Inferior parietal cortex (tissue), 1 donor: ENCODE measurements around the gene ZAR1L.

Experiments used
- DNase-seq: peaks from one replicate; pipeline ENCODE4 v3.0.0-alpha.2; 2016; ENCODE audit errors: extremely low spot score

Gene ZAR1L

DNA sequence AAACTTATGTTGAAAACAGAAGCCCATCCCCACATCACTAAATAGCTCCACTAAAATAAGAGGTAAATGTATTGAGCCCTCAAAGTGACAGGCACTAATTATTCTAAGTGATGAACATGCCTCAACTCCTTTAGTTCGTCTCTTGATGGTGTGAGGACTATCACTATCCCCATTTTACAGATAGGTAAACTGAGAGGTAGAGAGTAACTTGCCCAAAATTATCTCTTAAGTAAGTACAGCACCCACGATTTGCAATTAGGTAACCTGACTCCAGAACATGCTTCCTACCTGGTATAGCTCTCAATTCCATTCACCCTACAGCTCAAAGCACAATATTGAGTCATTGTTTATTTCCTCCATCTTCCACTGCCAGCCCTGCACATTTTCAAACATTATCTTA is 12.7 kb downstream of the ZAR1L start:
- no peak for DNase-seq

DNA sequence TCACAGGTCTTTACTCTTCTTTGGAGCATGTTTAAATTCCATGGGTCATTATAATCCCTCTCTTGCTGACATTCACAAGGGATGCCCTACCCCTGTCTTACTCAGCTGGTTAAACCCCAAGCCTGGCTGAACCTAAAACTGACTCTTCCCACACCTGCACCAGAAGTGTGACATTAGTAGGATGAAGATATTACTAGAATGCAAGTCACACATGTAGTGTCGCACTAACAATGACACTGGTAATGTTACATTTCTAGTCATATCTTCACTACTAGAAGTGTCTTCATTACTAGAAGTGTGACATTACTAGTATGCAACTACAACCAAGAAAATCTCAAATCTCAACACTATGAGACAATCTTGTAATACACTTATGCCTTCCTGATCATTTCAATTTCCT is 14.2 kb downstream of the ZAR1L start:
- DNase-seq, result no peak

DNA sequence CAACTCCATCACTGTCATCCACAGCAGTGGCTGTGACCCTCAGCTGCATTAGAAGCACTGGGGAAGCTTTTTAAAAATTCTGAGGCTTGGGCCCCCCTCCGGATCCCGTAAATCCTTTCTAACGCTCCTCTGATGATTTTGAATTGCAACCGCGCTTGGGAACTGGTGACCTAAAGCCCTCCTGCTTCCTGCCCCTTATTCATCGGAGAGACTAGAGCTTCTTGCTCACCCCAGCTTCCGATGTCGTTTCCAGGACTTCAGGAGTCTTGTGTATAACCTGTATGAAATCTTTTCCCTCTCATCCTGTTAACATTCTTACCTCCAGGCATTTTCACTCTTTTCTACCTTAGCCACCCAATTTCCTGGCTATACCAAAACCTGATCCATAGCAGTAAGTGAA is 14.8 kb downstream of the ZAR1L start:
- DNase-seq, result no peak

DNA sequence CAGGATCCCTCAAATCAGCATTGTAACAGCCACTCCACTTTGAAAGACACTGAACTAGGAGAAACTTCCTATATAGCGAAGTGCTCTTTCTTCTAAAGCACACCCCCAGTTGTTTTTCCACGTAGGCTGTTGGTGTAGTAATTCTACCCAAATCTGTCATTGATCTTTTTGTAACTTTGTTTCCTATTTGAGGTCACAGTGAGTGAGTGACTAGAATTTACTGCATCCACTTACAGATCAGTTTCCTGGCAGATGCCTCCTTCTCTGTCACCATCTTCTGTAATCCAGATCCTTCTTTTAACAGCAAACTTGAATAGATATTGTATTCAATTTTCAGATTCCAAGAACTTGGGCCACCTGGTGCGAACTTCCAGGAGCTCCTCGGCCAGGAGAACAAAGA is 15.3 kb downstream of the ZAR1L start:
- no peak for DNase-seq

DNA sequence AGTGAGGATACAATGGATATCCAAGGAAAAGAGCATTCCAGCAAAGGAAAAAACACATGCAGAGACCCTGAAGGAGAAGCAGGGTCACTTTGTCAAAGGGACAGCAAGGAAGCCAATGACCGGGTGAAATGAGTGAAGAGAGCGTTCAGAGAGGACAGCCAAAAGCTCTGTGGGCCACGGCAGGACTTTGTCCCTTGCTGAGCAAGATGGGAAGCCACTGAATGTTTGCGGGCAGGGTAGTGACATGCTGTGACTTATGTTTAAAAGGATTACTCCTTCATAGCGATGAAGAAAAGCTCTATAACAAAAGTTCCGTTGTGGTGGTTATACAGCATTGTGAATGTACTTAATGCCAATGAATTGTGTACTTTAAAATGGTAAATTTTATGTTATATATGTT is 16.5 kb downstream of the ZAR1L start:
- no peak for DNase-seq

DNA sequence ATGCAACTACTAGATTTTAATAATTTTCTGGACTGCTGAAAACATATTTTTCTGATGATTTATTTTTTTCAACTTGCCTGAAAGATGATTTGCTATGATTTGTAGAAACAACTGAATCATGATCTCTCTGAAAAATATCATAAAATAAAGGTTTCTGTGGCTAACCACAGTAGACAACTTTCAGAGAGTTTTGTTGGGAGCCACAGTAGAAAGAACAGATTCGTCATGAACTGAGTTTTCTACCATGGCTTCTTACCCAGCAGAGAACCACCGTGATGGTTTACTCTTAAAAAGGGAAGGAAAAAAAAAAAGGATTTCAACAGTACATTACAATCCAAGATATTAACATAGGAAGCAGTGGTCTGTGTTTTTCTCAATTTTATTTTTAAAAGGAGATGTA is 18.0 kb downstream of the ZAR1L start:
- DNase-seq, result no peak

DNA sequence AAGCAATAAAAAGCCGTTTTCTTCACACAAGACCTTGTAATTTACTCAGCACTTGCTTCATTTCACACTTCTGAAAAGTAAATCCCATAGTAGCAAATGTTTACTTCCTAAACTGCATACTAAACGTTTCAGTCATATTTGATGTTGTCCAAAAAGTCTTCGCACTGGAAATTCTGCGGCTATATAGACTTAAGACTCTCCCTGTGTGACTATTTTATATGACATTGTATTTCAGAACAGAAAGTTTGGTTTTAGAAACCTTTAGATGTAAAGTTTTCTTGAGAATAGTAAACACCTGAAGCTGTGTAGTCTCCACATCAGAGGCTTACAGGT is 29.6 kb downstream of the ZAR1L start:
- DNase-seq, result no peak

DNA sequence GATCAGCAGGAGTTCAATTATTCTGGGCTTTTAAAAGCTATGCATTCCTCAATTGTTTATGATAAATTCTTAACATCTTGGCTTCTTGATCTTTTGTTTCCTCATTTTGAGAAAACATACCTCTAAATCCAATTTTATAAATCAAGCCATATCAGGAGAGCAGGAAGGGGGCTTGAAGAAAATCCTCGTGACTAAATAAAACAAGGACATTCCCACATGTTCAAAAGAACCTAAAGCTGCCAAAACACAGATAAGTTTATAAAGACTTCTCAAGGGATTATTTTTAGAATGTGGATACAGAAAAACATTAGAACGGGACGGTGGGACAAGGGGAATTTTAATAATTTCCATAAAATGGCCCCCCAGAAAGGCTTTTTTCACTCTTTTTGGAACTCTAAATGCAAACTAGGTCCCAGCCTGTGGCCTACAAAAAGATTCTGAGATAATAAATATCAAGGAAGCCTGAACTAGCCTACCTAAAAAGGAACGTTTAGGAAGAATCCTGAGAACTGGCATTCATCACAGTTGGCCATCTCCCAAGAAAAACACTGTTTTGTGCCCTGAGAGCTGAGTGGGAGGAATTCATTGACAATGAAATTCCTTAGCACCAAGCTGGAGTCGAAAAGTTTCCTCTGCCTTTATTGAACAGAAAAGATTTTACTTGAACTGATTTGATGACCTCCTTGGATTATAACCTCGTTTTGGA is 30.1 kb downstream of the ZAR1L start:
- peak; percentile 73 for DNase-seq

DNA sequence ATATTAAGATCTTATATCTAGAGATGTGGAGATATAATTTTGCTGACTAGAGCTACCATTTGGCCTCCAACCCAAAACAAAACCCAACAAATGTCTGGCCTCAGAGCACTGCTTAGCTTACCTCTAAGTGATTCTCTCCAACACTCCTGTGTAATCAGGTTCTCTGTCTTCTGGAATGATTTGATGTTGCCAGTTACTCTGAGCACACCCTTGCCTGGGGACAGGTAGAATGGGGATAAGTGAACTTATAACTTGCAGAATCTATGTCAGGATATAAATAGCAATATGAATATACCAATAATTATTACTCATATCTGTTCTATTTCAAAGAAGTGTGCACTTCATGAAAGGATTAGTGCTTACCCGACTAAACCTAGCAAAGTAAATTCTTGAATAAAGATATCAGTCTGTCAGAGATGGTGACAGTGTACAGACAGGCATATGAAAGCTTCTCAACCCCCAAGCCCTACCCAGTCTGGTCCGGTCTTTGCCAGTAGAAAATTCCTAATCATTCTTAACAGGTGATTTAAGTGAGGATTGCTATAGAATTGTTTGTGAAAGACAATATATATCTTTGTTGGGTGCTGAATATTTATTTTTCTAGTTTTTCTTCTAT is 33.0 kb downstream of the ZAR1L start:
- no peak for DNase-seq

DNA sequence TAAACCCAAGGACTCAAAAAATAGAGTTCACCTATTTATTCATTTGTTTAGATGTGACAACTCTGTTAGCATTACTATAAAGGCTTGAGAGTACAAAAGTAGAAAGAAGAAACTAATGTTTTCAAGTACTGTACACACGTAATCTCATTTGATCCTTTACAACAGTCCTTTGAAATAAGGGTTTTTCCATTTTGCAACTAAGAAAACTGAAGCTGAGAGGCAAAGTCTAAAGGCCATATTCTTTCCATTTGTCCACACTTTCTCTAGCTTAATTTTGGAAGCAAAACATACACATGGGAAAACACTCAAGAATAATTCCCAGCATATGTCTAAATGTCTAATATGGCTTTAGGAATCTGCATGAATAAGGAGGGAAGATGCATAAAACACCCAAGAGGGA is 34.1 kb downstream of the ZAR1L start:
- DNase-seq, result no peak

DNA sequence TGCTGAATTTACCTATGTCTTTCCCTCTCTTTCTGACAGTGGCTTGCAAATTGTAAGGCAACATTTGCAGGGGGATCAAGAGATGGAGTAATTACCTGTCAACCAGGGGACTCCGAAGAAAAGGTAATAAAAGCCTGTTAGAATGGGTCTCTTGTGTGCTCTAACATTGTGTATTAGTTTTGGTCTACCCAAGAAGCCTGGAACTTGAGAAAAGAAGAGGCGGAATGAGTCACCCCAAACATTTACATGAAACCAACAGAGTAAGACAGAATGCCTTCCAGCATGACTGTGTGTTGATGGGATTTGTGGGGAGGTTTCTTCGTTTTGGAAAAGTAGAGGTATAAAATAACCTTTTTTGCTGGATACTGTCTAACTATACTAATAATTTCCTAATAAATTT is 36.7 kb downstream of the ZAR1L start:
- no peak for DNase-seq

DNA sequence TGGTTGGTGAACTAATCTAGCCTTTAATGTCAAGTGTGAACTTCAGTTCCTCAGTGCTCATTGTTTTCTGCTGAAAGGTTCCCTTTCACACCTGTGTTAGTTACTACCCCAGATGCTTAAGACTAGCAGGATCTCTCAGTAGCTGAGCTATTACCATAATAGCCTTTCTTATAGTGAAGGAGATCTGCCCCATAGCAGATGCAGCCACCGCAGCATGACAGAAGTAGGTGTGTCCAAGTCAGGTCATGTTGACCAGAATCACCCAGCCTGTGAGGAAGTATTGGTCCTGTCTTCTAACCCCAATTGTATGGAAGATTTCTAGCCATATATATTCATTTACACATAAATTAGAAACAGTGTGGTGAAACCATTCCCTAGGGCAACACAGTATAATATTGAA is 37.3 kb downstream of the ZAR1L start:
- DNase-seq, result no peak

DNA sequence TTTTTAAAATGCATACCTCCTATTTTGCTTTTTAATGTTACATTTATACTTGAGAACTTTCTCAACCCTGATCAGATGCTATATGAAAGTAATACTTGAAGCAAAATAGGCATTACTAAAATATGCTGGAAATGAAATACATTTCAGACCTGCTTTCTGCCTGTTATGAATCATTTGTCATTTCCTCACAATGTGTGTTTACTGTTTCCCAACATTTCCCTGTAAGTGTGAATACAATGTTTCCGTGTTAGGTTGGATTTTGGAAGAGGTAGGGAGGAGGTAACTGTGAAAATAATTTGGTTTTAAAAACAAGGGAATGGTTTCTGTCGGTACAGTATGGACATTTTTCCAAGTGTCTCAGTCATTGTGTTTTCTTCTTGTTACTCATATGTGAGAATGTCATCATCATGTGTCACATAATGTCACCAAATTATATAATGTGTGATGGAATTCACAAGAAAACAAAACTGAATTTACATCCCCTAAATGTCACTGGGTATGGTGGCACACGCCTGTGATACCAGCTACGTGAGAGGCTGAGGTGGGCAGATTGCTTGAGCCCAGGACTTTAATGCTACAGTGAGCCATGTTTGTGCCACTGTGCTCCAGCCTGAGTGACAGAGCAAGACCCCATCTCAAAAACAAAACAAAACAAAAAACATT is 43.0 kb downstream of the ZAR1L start:
- no peak for DNase-seq

DNA sequence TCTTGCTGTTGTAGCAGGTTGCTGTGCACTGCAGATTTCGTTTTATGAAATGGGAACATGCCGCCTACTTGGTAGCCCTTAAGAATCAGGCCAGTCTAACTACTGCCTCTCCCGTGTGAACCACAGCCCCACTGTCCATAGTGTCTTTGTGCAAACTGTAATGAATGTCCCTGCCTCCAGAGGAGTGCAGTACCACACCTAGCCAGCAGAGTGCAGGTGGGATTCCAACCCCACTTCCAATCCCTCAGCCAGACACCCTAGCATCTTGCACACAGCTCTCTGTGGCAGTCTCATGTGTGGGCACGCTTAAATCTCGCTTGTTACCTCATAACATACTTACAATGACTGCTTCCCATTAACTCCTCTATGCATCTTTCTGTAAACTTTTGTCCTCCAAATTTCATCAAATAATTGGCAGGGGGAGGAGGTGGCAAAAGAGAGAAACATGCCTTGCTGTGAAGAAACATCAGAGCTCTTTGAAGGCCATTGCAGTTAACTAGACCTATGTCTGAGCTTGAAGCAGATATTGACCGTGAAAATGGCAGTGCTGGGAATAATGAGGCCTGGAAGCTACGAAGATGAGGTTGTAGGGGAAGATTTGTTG is 47.2 kb downstream of the ZAR1L start:
- DNase-seq, result no peak

DNA sequence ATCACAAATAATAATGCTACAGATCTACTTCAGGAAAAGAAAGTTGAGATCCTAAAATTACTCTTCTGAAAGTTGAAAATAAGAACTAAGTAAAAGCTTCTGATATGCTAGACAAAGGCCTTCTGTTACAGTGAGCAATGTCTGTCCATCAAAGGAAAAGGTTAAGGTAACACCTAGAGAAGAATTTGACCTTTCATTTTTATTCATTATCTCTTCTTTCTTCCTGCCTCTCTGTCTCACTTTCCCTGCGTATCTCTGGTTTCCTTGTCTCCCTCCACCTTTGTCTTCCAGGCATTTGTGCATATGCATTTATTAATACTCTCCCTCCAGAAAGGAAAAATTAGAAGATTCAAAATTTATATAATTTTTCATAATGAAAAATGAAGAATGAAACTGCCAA is 49.0 kb downstream of the ZAR1L start:
- no peak for DNase-seq

DNA sequence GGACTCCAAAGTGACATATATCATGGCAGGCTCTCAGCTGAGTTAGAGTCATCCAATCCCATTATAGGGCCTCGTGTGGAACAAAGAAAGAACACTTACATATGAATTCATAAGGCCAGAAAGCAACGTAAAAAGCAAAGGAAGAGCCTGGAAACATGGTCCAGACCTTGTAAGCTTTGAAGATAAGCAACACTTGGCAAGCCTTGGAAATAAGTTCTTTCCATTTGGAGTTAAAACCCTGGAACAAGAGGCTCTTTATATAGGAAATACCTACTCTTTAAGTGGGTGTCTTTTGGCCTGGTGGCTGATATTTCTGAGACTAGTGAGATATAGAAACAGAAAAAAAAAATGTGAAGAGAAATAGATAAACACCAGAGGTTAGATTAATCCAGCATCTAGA is 49.4 kb downstream of the ZAR1L start:
- DNase-seq, result no peak

DNA sequence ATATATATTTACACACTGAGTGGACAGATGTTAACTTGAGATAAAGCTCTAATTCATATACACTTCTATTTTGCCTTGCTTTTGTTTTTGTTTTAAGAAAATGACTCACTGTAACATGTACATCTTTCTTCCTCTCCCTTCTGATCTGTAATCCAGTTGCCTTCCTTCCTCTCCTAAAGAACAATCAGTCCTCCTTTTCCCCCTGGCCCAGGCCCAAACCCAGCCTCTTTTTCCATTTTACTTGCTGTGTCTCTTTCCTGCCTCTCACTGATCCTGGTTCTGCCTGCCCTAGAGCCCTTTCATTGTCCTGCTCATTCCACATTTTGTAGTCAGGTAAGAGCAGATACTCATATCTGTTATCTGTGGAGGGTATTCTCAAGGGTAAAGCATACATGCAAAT is 50.8 kb downstream of the ZAR1L start:
- no peak for DNase-seq

DNA sequence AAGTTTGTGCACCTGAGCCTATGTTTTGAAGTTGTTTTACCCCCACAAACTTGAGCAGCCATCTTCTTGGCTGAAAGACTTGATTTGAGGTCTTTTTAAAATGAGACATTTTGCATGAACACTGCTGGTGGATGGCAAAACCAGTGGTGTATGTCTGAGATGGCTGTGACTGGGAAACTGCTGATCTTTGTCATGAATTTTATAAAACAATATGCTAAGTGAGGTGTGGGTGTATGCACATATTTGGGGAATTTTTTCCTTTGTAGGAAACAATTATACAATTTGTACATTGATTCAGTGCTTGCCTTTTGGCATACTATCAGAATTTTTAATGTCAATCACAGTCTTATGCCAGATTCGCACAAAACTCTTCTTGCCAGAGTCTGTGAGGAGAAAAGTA is 52.5 kb downstream of the ZAR1L start:
- no peak for DNase-seq

DNA sequence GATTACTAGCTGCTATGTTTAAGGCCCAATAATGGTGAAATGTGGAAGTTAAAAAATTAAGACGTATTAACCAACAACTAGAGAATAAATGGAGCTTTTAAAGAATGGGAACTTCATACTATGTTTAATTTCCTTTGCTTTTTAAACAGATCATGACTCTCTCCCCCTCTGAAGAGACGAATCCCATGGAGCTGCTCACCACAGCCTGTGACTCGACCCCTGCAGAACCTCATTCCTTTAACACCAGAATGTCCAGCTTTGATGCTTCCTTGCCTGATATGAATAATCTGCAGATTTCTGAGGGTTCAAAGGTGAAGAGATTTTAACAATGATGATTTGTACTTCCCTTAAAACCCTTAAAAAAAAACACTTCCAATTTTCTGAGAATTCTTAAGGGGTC is 53.0 kb downstream of the ZAR1L start:
- DNase-seq, result no peak

DNA sequence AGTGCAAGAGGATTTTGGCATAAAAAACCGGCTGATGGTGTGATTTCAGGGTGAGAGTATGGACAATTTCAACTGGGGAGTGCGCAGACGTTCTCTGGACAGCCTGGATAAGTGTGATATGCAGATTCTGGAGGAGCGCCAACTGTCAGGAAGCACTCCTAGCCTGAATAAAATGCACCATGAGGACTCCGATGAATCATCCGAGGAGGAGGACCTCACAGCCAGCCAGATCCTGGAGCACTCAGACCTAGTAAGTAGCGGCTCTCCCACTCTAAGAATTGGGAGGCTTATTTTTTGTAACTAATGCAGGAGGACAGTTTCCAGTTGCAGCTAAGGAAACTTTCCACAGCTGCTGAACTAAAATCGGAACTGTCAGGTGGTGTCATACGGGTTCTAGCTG is 53.6 kb downstream of the ZAR1L start:
- DNase-seq, result peak; percentile 67

DNA sequence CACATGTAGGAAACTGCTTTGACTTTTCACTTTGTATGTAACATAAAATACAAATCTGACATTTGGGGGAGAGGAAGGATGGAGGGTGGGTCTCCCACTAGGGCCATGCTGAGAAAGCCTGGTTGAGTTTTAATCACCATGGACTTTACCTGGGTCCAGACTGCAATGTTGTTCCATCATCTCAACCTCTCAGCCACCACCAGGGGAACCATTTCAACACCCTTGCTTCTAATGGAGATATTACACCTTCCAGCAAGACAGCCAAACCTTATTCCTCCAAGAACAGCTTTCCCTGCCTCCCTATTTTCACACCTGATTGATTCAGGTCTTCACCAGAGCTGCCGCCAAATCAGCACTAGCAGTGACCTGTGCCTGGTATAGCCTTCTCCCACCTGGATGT is 56.0 kb downstream of the ZAR1L start:
- no peak for DNase-seq

DNA sequence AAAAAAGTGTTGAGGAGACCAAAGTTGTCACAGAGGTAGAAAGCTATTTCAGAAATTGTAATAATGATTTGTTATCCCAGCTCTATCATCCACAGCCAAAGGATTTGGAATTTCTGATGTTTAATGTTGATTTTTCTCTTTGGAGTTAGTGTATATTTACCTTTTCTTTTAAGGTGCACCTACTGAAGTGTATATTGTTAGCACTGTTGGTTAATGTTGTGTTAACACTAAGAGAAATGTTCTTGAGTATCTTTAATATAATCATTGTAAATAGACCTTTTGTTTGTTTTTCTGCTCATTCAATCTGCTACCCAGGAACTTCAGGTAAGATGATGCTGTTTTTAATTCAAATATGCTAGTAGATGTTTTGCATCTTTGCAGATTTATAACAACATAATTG is 57.5 kb downstream of the ZAR1L start:
- no peak for DNase-seq

DNA sequence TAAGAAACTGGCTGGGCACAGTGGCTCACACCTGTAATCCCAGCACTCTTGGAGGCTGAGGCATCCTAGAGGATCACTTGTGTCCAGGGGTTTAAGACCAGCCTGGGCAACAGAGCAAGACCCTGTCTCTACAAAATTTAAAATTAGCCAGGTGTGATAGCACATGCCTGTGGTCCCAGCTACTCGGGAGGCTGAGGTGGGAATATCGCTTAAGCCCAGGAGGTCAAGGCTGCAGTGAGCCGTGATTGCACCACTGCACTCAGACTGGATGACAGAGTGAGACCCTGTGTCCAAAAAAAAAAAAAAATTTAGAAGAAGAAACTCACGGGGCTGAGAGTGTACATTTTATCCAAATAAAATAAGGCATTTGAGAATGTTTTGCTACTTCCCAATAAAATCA is 58.9 kb downstream of the ZAR1L start:
- no peak for DNase-seq
